ENCODE results near the gene USH2A. TPM values are rescaled to one million over a fixed set of nuclear protein-coding genes. Genes with fewer than 3 reads are reported as not detected.

Gene USH2A
- total RNA-seq, 1 donor from 2014 or later: under 0.01 TPM

- no peak for DNase-seq
Measured at GRCh38 chr1:215860833-215861232, 562.4 kb downstream of the USH2A start.

- DNase-seq: no peak
Measured at GRCh38 chr1:215857317-215857716, 565.9 kb downstream of the USH2A start.

DNA sequence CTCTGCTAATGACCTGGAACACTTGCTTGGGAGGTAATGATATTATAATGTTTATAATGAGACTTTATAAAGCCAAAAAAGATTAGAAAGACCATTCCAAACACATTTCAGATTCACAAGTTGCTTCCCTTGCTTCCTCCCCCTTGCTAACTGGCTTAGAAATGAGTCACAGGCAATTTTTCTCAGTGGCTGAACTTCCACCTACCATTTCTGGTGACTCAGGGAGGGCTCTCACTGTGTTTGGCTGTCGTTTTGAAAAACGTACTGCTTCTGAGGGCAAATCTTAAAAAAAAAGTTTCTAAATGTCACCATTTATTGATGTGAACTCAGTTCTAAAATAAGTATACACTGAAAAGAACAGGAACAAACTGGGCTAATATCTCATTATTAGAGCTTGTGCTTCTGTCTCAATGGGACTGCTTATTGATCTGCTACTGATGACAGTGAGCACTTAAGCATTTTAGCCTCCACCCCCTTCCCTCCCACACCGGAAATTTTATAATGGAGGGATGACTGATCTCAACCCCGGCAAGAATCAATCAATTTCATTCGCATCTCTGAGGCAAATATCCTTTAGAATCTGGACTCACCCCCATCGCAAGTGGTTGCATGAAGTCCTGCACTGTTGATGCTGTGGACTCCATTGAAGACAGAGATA lies 577.9 kb downstream of the USH2A start:
- DNase-seq: no peak

DNA sequence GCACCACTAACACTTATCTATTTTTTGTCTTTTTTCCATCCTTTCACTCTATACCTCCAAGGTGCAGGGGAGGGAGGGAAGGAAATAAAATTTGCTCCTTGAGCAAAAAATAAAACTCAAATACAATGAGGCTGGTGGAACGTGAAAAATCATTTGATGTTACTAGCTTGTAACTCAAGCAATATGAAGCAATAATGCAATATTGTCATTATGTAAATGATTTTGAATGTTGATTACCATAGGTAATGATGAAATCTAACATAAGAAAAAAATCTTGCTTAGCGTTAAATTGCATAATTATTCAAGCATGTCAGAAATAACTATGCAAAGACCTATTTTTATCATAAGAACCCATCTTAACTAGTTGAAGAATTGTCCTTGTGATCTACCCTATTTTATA lies 578.5 kb downstream of the USH2A start:
- DNase-seq: no peak

GRCh38 chr1:215844266-215844665 lies 579.0 kb downstream of the USH2A start:
- DNase-seq: no peak

DNA sequence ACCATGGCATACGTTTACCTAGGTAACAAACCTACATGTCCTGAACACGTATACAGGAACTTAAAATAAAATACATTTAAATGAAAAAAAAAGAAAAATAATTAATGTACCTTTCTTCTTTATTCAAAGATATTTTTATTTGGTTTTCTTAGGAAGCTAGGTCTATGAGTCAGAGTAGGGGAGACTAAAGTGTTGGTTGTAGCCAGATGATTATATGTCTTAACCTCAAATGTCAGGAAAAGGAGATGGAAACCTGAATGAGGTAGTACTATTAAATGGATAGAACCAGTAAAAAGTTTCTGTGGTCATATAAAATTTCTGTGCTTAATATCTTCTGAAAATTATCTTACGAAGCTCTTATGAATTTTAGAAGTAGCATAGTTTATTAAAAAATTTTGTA lies 580.3 kb downstream of the USH2A start:
- DNase-seq: no peak

- no peak for DNase-seq
Measured at GRCh38 chr1:215835951-215836350, 587.3 kb downstream of the USH2A start.

DNA sequence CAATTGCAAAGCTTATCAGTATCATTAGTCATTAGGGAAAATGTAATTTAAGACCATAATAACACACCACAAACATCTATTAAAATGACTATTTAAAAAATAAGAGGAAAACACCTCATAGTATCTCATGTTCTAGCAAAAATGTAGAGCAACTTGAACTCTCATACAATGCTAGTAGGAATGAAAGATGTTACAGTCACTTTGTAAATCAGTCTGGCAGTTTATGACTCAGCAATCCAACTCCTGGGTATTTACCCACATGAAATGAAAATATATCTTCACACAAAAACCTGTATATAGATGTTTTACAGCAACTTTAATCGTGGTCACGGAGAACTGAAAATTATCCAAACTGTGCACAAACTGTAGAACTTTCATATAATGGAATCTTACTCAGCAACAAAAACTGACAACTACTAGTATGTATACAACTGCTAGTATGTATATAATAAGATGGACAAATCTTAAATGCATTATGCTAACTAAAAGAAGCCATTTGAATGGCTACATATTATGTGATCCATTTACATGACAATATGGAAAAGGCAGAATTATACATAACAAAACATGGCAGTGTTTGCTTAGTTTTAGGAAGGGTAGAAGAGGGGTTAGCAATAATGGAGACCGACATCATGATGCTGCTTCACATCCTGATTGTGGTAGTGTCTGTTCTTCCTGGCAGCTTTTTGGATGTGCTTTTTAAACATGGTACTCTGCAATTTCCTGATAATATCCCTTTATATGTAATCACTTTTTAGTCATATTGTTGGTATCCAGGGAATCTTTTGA lies 589.1 kb downstream of the USH2A start:
- DNase-seq: no peak

DNA sequence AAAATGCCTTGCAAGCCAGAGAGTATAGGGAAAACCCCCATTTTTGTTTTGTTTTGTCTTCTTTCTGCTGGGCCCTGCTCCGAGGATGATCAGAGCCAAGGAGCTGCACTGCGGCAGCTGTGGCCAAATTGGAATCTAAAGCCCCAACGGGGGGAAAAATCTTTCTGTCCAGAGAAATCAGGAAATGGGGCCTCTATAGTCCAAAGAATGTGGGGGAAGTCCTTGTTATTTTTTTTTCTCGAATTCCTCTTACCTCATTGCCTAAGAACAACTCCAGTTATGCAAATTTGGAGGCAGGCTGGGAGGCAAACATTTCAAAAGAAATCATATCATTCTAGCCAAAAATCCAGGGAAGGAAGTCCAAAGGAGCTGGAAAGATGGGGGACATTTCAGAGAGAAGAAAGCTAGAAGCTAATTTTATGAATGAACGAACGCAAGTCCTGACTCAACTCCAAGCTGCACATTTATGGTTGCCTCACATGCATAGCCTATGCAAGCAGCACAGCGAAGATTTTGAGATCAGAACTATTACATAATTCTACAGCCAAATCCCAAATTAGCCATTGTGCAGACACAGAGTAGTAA lies 592.9 kb downstream of the USH2A start:
- no peak for DNase-seq

DNA sequence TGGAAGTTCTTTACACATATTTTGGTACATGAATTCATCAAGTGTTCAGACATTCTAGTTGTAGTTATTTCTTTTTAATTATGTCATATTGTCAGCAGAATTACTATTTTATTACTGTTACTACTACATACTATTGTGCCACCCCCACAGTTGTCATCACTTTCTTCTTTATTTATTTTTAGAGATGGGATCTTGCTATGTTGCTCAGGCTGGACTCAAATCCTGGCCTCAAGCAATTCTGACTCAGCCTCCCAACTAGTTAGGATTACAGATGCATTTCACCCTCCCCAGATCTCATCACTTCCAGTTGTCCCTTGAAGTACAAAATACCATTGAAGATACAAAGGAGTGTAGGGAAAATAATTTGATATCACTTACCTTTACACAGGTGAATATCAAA lies 598.2 kb downstream of the USH2A start:
- no peak for DNase-seq

- DNase-seq: no peak
Measured at GRCh38 chr1:215824245-215824644, 599.0 kb downstream of the USH2A start.

DNA sequence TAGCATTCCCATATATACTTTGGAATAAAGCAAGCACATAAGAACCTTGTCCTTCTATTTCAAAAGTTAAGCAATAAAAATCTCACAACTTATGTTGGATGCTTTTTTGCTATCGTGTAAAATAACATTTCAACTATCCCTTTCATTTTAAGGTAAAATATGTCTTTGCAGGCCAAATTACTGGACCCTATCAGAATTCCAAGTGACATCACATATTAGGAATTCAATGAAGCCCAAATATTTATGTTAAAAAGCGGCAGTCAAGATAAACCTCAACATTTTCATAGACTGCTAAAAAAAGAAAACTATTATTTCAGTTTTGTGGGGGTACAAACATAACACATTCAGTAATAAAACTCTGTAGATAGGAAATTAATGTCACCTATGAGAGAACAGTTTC lies 604.1 kb downstream of the USH2A start:
- DNase-seq: no peak

DNA sequence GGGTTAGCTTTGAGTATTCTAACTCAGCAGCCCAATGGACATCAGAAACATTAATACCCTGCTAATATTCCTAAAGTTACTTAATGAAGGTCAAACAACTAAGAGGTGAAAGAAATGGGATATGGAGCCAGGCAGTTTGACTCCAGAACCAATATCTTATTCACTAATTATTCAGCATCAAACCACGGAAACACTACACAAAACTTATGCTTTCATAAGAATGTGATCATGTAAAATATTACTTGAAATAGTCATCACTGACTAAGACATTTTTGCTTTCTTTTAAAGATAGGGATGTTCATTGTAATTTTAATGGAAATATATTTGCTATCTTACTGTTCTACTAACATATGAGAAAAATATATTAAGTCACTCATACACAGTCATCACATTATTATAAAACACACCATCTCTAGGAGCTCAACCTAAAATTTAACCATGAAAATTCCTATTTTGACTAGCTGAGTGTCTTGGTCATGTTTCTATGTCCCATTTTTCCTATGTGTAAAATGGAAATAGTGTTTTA lies 615.3 kb downstream of the USH2A start:
- no peak for DNase-seq

DNA sequence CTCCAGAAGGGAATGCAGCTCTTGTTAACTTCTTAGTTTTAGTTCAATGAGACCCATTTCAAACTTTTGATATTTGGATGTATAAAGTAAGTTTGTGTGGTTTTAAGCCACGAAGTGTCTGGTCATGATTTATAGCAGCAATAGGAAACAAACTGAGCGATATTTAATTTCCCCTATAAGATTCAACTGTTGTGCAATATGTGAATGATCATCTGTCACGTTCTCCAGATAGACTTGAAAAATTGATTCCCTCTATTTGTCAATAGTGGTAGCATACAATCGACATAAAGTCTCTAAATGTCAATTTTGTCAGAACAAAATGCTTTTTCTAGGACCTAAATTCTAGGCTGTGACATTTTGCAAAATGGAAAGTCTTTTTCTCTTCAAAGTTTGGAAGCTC lies 616.0 kb downstream of the USH2A start:
- DNase-seq: no peak

- DNase-seq: no peak
Measured at GRCh38 chr1:215797859-215798258, 625.4 kb downstream of the USH2A start.

DNA sequence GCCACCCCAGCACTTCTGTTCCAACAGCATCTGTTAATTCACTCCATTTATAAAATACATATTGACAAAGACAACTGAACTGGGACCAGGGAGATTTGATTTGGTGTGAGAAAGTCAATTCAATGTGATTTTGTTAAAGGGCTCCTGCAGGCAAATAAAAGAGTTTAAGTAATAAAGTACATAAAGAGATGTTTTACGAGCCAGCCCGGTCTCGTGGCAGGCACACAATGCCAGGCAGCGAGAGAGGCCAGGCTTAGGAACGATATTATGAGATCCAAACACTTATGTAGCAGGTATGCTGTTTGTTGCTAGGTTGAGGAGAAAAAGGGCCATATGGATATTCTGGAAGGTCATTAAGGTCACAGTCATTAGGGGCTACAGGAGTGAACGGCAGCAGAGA lies 629.1 kb downstream of the USH2A start:
- DNase-seq: no peak

- no peak for DNase-seq
Measured at GRCh38 chr1:215793180-215793579, 630.1 kb downstream of the USH2A start.

- no peak for DNase-seq
Measured at GRCh38 chr1:215792446-215792845, 630.8 kb downstream of the USH2A start.

DNA sequence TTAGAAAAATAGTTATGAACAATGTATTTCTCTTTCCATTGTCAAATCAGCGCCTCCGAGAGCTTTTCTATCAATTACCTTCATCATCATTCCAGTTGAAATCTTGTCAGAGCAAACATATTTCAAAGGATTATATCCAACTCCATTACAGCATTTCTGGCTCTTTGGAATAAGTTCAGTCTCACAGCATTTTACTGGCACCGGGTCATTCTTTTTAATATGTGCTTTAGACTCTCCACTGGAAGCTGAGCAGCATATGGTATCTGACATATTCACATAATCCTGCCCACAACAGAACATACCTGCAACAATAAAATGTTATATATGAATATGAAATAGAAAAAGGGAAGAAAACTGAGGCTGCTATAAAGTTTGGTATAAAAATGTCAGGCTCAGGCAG lies 633.3 kb downstream of the USH2A start:
- no peak for DNase-seq

DNA sequence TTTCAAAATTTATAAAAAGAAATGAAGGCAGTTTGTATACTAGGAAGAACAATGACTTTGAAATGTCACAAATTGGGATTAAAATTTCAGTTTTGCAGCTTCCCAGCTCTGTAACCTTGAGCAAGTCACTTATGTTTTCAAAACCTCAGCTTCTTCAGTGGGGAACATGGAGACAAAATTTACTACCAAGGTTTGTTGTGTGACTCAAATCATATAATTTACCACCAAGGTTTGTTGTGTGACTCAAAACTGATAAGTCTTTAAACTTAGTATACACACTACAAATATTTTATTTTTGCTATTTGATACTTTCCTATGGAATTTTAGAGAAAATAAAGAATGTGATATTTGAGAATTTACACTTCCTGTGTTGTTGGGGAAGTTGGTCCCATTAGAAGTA lies 636.3 kb downstream of the USH2A start:
- DNase-seq: no peak

DNA sequence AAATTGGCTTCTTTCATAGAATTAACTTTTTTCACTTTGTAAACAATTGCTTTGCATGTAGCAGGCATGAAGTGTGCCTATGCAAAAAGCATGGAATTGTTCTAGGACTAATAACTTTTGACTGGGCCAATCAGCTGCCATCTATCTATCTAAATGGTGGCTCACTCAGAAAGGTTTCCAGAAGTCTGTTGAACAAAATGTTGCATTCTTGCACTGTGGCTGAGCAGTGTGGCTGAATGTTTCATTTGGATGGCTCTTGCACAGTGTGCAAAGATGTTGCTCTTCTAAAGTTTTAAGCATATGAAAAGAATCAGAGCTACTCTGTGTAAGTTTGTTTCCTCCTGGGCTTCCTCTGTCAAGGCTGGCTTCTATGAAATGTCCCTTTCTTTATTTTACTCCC lies 642.6 kb downstream of the USH2A start:
- peak; percentile 1 for DNase-seq

GRCh38 chr1:215780139-215780538 lies 643.1 kb downstream of the USH2A start:
- DNase-seq: no peak

DNA sequence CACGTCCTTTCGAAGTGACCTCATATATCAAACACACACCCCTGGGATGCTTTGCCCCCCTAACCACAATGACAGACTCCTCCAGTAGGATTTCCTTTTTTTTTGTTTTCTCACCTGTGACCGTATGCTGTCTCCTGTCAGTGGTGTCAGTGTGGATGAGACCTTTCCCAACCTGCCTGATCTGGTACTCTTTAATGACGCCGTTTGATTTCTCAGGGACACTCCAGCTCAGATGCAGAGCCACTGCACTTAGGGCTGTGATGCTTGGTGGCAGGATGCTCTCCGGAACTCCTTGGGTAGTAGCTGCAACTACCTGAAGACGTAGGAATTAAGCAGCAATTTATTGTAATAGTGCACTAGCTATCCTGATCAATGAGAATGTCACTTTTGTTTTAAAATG lies 643.5 kb downstream of the USH2A start:
- DNase-seq: no peak
